ENCODE measurements around the gene FGF4.

The FGF4 gene

GRCh38 chr11:69778373-69778772 is 3.2 kb upstream of the FGF4 start:
- Histone ChIP-seq H3K36me3 (replicated peaks) (no peaks in the 10 kb centered on the region), H3K27me3 (replicated peaks) (peaks cover 51% of the 10 kb centered on the region)
- TF ChIP-seq, protein P1, sequence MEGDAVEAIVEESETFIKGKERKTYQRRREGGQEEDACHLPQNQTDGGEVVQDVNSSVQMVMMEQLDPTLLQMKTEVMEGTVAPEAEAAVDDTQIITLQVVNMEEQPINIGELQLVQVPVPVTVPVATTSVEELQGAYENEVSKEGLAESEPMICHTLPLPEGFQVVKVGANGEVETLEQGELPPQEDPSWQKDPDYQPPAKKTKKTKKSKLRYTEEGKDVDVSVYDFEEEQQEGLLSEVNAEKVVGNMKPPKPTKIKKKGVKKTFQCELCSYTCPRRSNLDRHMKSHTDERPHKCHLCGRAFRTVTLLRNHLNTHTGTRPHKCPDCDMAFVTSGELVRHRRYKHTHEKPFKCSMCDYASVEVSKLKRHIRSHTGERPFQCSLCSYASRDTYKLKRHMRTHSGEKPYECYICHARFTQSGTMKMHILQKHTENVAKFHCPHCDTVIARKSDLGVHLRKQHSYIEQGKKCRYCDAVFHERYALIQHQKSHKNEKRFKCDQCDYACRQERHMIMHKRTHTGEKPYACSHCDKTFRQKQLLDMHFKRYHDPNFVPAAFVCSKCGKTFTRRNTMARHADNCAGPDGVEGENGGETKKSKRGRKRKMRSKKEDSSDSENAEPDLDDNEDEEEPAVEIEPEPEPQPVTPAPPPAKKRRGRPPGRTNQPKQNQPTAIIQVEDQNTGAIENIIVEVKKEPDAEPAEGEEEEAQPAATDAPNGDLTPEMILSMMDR (IDR thresholded peaks at IDR 0.05; ENCODE audit: low read depth, low read length, missing control alignments): no peak

GRCh38 chr11:69774354-69775162 is 583 bp downstream of the FGF4 start:
- H3K27me3 ChIP-seq (replicated peaks): peaks cover 77% of the 10 kb centered on the region
- no peak overlapping the region for H3K4me3 ChIP-seq (ENCODE audit: low read depth, low read length)
- in situ Hi-C loops (cut with HindIII; ENCODE audit: low pct_ligation_motif_present, low sequenced_read_pairs): no loop called here
- no peak overlapping the region for H3K27ac ChIP-seq
- no peak for DNase-seq
- H3K36me3 ChIP-seq (replicated peaks): no peaks in the 10 kb centered on the region
- TF ChIP-seq, protein P1 (IDR thresholded peaks at IDR 0.05; ENCODE audit: low read depth, low read length, missing control alignments): no peak

More at GRCh38 chr11:69778373-69778772, 3.2 kb upstream of the FGF4 start:
- Histone ChIP-seq H3K27ac (no peak overlapping the region), H3K4me3 (ENCODE audit: low read depth, low read length) (no peak overlapping the region)
- no peak for DNase-seq
- in situ Hi-C loops (cut with HindIII; ENCODE audit: low pct_ligation_motif_present, low sequenced_read_pairs): no loop called here

DNA sequence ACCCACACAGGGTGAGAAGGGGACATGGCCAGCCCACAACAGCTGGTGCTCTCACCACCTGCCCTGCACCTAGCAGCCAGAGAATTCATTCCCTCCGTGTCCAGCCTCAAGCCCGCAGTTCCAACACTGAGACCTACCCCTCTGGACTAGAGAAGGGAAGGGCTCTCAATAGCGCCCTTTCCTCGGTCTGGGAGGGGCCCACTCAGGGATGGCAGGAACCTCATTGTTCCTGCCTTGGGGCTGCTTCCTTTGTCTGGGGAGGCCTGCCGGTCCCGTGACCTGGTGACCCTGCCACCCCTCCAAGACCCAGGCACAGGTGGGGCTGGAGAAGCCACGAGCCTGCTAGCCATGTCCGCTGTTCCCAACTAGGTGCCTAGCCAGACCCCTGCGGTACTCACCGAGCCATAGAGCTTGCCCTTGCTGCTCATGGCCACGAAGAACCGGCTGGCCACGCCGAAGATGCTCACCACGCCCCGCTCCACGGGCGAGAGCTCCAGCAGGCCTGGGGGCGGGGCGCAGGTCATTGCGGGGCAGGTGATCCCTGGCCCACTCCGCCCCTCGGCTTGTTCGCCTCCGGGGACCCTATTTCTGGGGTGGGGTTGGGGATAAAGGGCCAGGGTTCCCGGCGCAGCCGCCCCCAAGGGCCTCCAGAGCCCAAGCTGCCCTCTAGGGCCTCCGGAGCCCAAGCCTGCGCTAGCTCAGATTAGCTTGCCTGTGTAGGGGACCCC is 1.4 kb downstream of the FGF4 start:
- no peaks in the 10 kb centered on the region for H3K36me3 ChIP-seq (replicated peaks)
- H3K27me3 ChIP-seq (replicated peaks): peaks cover 80% of the 10 kb centered on the region
- TF ChIP-seq, protein P1 (IDR thresholded peaks at IDR 0.05; ENCODE audit: low read depth, low read length, missing control alignments): no peak
- H3K4me3 ChIP-seq (ENCODE audit: low read depth, low read length): no peak overlapping the region
- in situ Hi-C loops (cut with HindIII; ENCODE audit: low pct_ligation_motif_present, low sequenced_read_pairs): no loop called here
- no peak for DNase-seq
- no peak overlapping the region for H3K27ac ChIP-seq

DNA sequence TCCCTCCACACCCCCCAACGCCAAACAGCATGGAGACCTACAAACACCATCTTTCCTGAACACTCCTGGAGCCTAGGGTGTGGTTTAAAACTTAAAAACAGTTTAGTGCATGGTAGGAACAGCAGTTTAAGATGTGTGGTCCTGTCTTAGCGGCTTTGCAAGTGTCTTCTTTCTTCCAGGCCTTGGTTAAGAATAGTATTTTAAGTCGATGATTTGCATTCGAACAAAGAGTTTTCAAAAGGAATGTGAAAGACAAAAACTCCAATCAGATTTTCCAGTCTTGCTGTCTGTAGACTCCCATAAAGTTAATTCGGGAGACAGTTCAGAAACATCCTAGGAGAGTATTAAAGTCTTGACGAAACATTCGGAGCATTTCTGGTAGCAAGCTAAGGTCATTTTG is 3.7 kb downstream of the FGF4 start:
- H3K27me3 ChIP-seq (replicated peaks): peaks cover 65% of the 10 kb centered on the region
- TF ChIP-seq, protein P1 (IDR thresholded peaks at IDR 0.05; ENCODE audit: low read depth, low read length, missing control alignments): no peak

GRCh38 chr11:69770540-69770939 is 4.6 kb downstream of the FGF4 start:
- Histone ChIP-seq H3K27me3 (replicated peaks) (peaks cover 56% of the 10 kb centered on the region), H3K4me3 (ENCODE audit: low read depth, low read length) (no peak overlapping the region), H3K27ac (no peak overlapping the region), H3K36me3 (replicated peaks) (no peaks in the 10 kb centered on the region)
- in situ Hi-C loops (cut with HindIII; ENCODE audit: low pct_ligation_motif_present, low sequenced_read_pairs): no loop called here
- no peak for DNase-seq
- TF ChIP-seq, protein P1 (IDR thresholded peaks at IDR 0.05; ENCODE audit: low read depth, low read length, missing control alignments): no peak

More for the DNA sequence above, 3.7 kb downstream of the FGF4 start:
- no peaks in the 10 kb centered on the region for H3K36me3 ChIP-seq (replicated peaks)
- DNase-seq: no peak
- no peak overlapping the region for H3K4me3 ChIP-seq (ENCODE audit: low read depth, low read length)
- in situ Hi-C loops (cut with HindIII; ENCODE audit: low pct_ligation_motif_present, low sequenced_read_pairs): no loop called here
- H3K27ac ChIP-seq: no peak overlapping the region

All from brain microvascular endothelial cell (primary cell).